OCI-LY3 (cell line): ENCODE results near the gene BABAM2.

Experiments
- H2AFZ ChIP-seq: fragments of 200-600, 300-600 bp; shearing (Covaris generic); 2 replicates; pipeline ENCODE4 v1.6.0; 2014; ENCODE audit warnings: antibody characterized with exemption, low read depth, low read length
- H3K27ac ChIP-seq: fragments of 200-600, 300-600 bp; sonication (generic); 2 replicates; pipeline ENCODE4 v1.5.1; 2014; ENCODE audit warnings: mild to moderate bottlenecking, low read length, moderate library complexity, mixed read lengths
- H3K27me3 ChIP-seq: fragments of 200-600, 300-600 bp; sonication (generic); 2 replicates; pipeline ENCODE4 v1.6.1; 2014; ENCODE audit warnings: low read depth, low read length, mixed read lengths
- H3K36me3 ChIP-seq: fragments of 200-600, 300-600 bp; sonication (generic); replicated peaks from 2 replicates; pipeline ENCODE3; 2014; ENCODE audit warnings: low read depth, low read length, mixed read lengths
- H3K4me1 ChIP-seq: fragments of 300-600, 200-600 bp; sonication (generic); 2 replicates; pipeline ENCODE4 v1.6.1; 2014; ENCODE audit warnings: low read length, mixed read lengths
- H3K4me2 ChIP-seq: fragments of 200-600, 300-600 bp; sonication (generic); 2 replicates; pipeline ENCODE4 v1.6.1; 2014; ENCODE audit warnings: low read length, mixed read lengths
- H3K4me3 ChIP-seq: fragments of 300-600, 200-600 bp; sonication (generic); 2 replicates; pipeline ENCODE4 v1.5.1; 2014; ENCODE audit warnings: antibody characterized with exemption, mild to moderate bottlenecking, low read length, moderate library complexity
- H3K79me2 ChIP-seq: fragments of 300-600, 200-600 bp; shearing (Covaris generic); 2 replicates; pipeline ENCODE4 v1.6.1; 2014; ENCODE audit warnings: mild to moderate bottlenecking, low read length, mixed read lengths
- H3K9ac ChIP-seq: fragments of 300-600, 200-600 bp; shearing (Covaris generic); 2 replicates; pipeline ENCODE4 v1.6.0; 2014; ENCODE audit warnings: mild to moderate bottlenecking, low read length, moderate library complexity
- H3K9me3 ChIP-seq: fragments of 200-600, 300-600 bp; shearing (Covaris generic); 2 replicates; pipeline ENCODE4 v1.6.1; 2014; ENCODE audit warnings: low read length, mixed read lengths; ENCODE audit not compliant: insufficient read depth
- H4K20me1 ChIP-seq: fragments of 200-600, 300-600 bp; sonication (generic); 2 replicates; pipeline ENCODE4 v1.6.1; 2016; ENCODE audit warnings: low read length, mixed read lengths; ENCODE audit not compliant: insufficient read depth
- EZH2phosphoT487 ChIP-seq: fragments of 200-600 bp; shearing (Covaris generic); IDR thresholded peaks from 2 replicates; pipeline ENCODE4 v1.6.1; 2018; ENCODE audit warnings: antibody characterized with exemption, mixed run types, low read depth
- TF ChIP-seq, protein P1 (sequence below): fragments of 200-600, 300-600 bp; sonication (generic); IDR thresholded peaks from 2 replicates; pipeline ENCODE4 v1.5.1; 2014; ENCODE audit warnings: antibody characterized with exemption, low read length, low read depth

Gene BABAM2

DNA sequence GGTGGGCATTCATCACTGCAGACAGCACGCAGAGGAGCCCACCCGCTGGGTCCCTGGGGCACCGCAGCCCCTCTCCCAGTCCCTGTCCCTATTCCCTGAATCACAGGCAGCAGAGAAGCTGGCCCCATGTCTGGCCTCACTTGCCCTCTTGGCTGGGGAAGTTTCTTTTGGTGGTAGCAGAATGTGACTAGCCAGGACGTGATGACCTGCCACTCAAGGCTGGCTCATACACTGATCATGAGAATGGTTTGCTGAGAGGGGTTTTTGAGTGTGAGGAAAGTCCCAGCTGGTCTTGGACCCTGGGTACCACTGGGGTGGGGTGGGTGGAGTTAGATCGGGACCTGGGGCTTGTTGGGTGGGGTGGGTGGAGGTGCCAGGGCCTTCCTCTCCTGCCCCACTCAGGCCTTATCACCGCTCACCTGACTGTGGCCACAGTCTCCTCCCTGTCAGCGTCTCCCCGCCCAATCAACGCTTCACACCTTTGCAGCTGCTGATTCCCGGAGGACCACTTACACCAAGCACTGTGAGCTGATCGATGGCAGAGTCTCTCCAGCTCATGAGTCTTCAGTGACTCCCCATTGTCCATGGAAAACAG is 473.3 kb downstream of the BABAM2 start:
- no peak overlapping the region for H3K27ac ChIP-seq
- H3K4me1 ChIP-seq = peaks cover 20% of the 10 kb centered on the region
- H3K9ac ChIP-seq = no peak overlapping the region

GRCh38 chr2:28364610-28365009 is 474.1 kb downstream of the BABAM2 start:
- H2AFZ ChIP-seq = no peak overlapping the region
- H3K4me1 ChIP-seq = peaks cover 20% of the 10 kb centered on the region
- H3K9ac ChIP-seq = no peak overlapping the region
- peaks cover 13% of the 10 kb centered on the region; the same call in 1 of the 2 replicates for H3K27me3 ChIP-seq
- no peaks in the 10 kb centered on the region for H3K79me2 ChIP-seq
- H3K4me2 ChIP-seq = no peak overlapping the region
- TF ChIP-seq EZH2phosphoT487 = no peak
- no peak overlapping the region for H3K27ac ChIP-seq
- H3K9me3 ChIP-seq = no peaks in the 10 kb centered on the region
- no peaks in the 10 kb centered on the region for H4K20me1 ChIP-seq
- no peaks in the 10 kb centered on the region for H3K36me3 ChIP-seq
- H3K4me3 ChIP-seq = no peak overlapping the region

More for the DNA sequence above, 473.3 kb downstream of the BABAM2 start:
- H3K27me3 ChIP-seq = peaks cover 6% of the 10 kb centered on the region; the same call in 1 of the 2 replicates
- no peak overlapping the region for H3K4me3 ChIP-seq
- H3K9me3 ChIP-seq = no peaks in the 10 kb centered on the region
- H3K79me2 ChIP-seq = no peaks in the 10 kb centered on the region
- H4K20me1 ChIP-seq = no peaks in the 10 kb centered on the region
- H2AFZ ChIP-seq = no peak overlapping the region
- no peaks in the 10 kb centered on the region for H3K36me3 ChIP-seq
- no peak overlapping the region for H3K4me2 ChIP-seq
- no peak for TF ChIP-seq EZH2phosphoT487
- TF ChIP-seq, protein P1, sequence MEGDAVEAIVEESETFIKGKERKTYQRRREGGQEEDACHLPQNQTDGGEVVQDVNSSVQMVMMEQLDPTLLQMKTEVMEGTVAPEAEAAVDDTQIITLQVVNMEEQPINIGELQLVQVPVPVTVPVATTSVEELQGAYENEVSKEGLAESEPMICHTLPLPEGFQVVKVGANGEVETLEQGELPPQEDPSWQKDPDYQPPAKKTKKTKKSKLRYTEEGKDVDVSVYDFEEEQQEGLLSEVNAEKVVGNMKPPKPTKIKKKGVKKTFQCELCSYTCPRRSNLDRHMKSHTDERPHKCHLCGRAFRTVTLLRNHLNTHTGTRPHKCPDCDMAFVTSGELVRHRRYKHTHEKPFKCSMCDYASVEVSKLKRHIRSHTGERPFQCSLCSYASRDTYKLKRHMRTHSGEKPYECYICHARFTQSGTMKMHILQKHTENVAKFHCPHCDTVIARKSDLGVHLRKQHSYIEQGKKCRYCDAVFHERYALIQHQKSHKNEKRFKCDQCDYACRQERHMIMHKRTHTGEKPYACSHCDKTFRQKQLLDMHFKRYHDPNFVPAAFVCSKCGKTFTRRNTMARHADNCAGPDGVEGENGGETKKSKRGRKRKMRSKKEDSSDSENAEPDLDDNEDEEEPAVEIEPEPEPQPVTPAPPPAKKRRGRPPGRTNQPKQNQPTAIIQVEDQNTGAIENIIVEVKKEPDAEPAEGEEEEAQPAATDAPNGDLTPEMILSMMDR = no peak

- H3K27ac ChIP-seq = no peak overlapping the region
- H3K27me3 ChIP-seq = peaks cover 14% of the 10 kb centered on the region; the same call in 1 of the 2 replicates
- no peaks in the 10 kb centered on the region for H4K20me1 ChIP-seq
- no peak overlapping the region for H3K4me2 ChIP-seq
- no peaks in the 10 kb centered on the region for H3K79me2 ChIP-seq
- no peaks in the 10 kb centered on the region for H3K9me3 ChIP-seq
- no peaks in the 10 kb centered on the region for H3K36me3 ChIP-seq
- TF ChIP-seq, protein P1 = no peak
- no peak for TF ChIP-seq EZH2phosphoT487
- H3K4me1 ChIP-seq = peaks cover 16% of the 10 kb centered on the region
- H2AFZ ChIP-seq = no peak overlapping the region
- H3K9ac ChIP-seq = no peak overlapping the region
- H3K4me3 ChIP-seq = no peak overlapping the region
These were observed 474.6 kb downstream of the BABAM2 start for GRCh38 chr2:28365158-28365557.

DNA sequence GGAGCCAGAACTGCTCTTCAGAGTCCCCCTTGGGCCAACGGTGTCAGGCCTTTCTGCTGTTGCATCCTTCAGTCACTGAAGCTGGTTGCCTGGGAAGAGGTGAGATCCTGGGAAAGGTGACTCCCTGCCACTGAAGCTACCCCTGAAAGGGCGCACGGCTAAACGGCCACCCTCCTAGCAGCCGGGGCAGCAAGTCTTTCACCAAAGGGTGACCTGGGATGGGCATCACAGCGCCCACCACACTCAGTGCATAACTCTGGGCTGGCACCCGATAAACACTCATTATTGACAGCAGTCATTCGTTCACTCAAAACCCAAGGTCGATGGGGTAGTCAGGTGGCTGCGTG is 475.6 kb downstream of the BABAM2 start:
- no peaks in the 10 kb centered on the region for H3K79me2 ChIP-seq
- no peak for TF ChIP-seq EZH2phosphoT487
- TF ChIP-seq, protein P1 = no peak
- peaks cover 16% of the 10 kb centered on the region for H3K4me1 ChIP-seq
- no peak overlapping the region for H3K4me3 ChIP-seq
- H3K9me3 ChIP-seq = no peaks in the 10 kb centered on the region
- no peak overlapping the region for H3K27ac ChIP-seq
- no peak overlapping the region for H3K9ac ChIP-seq
- peaks cover 17% of the 10 kb centered on the region; the same call in 1 of the 2 replicates for H3K27me3 ChIP-seq
- no peaks in the 10 kb centered on the region for H3K36me3 ChIP-seq
- no peak overlapping the region for H3K4me2 ChIP-seq
- no peak overlapping the region for H2AFZ ChIP-seq
- no peaks in the 10 kb centered on the region for H4K20me1 ChIP-seq
